MM.1S (cell line): ENCODE measurements around the gene G0S2.

Experiments used
- DNase-seq: peaks from one replicate; pipeline ENCODE4 v3.0.0-alpha.2; 2015
- H2AFZ ChIP-seq: fragments of 300-600 bp; sonication (generic); 2 replicates; pipeline ENCODE4 v1.6.0; 2016; ENCODE audit warnings: antibody characterized with exemption, low read length
- H3F3A ChIP-seq: fragments of 300-600 bp; sonication (generic); 2 replicates; pipeline ENCODE4 v1.6.1; 2016; ENCODE audit warnings: mild to moderate bottlenecking, antibody characterized with exemption, low read length, moderate library complexity, mixed read lengths; ENCODE audit not compliant: insufficient read depth
- H3K27ac ChIP-seq: fragments of 300-600 bp; sonication (generic); 2 replicates; pipeline ENCODE4 v1.5.1; 2016; ENCODE audit warnings: mild to moderate bottlenecking, low read length
- H3K27me3 ChIP-seq: fragments of 300-600 bp; sonication (generic); replicated peaks from 2 replicates; pipeline ENCODE4 v1.6.0; 2016; ENCODE audit warnings: low read length; ENCODE audit not compliant: insufficient read depth
- H3K36me3 ChIP-seq: fragments of 300-600 bp; sonication (generic); replicated peaks from 2 replicates; pipeline ENCODE4 v1.6.1; 2016; ENCODE audit warnings: mild to moderate bottlenecking, low read length, mixed read lengths; ENCODE audit not compliant: insufficient read depth
- H3K4me1 ChIP-seq: fragments of 300-600 bp; sonication (generic); 2 replicates; pipeline ENCODE4 v1.6.1; 2016; ENCODE audit warnings: low read length, mixed read lengths
- H3K4me2 ChIP-seq: fragments of 300-600 bp; sonication (generic); 2 replicates; pipeline ENCODE4 v1.6.0; 2016; ENCODE audit warnings: low read depth, low read length
- H3K4me3 ChIP-seq: fragments of 300-600 bp; sonication (generic); 2 replicates; pipeline ENCODE4 v1.5.1; 2016; ENCODE audit warnings: low read length, mixed read lengths
- H3K79me2 ChIP-seq: fragments of 300-600 bp; sonication (generic); 2 replicates; pipeline ENCODE4 v1.6.1; 2016; ENCODE audit warnings: mixed run types, low read length, mixed read lengths
- H3K9ac ChIP-seq: fragments of 300-600 bp; sonication (generic); 2 replicates; pipeline ENCODE4 v1.6.1; 2016; ENCODE audit warnings: low read length, mixed read lengths
- H3K9me2 ChIP-seq: fragments of 300-600 bp; sonication (generic); replicated peaks from 2 replicates; pipeline ENCODE4 v1.6.1; 2016; ENCODE audit warnings: mild to moderate bottlenecking, low read length, mixed read lengths; ENCODE audit not compliant: insufficient read depth
- H3K9me3 ChIP-seq: fragments of 300-600 bp; sonication (generic); replicated peaks from 2 replicates; pipeline ENCODE4 v1.6.1; 2016; ENCODE audit warnings: mild to moderate bottlenecking, low read length, mixed read lengths; ENCODE audit not compliant: insufficient read depth
- H4K20me1 ChIP-seq: fragments of 300-600 bp; sonication (generic); 2 replicates; pipeline ENCODE4 v1.6.1; 2016; ENCODE audit warnings: mild to moderate bottlenecking, low read length, moderate library complexity, mixed read lengths; ENCODE audit not compliant: insufficient read depth
- CTCF ChIP-seq: fragments of 300-600 bp; sonication (generic); IDR thresholded peaks from 2 replicates; pipeline ENCODE4 v1.5.1; 2016; ENCODE audit warnings: antibody characterized with exemption, low read length, mixed read lengths
- EZH2 ChIP-seq: fragments of 300-600 bp; sonication (generic); optimal IDR thresholded peaks from 2 replicates; pipeline ENCODE3; 2017; ENCODE audit warnings: low read depth, mild to moderate bottlenecking, antibody characterized with exemption, low read length, mixed read lengths
- EZH2phosphoT487 ChIP-seq: fragments of 300-600 bp; sonication (generic); IDR thresholded peaks from 2 replicates; pipeline ENCODE4 v1.6.1; 2018; ENCODE audit warnings: antibody characterized with exemption, low read length

The G0S2 gene

GRCh38 chr1:209702832-209703231 lies 27.6 kb downstream of the G0S2 start:
- H3K4me2 ChIP-seq, result no peak overlapping the region
- no peaks in the 10 kb centered on the region for H3K27me3 ChIP-seq
- H3K9me3 ChIP-seq, result no peaks in the 10 kb centered on the region
- no peak overlapping the region for H3K4me3 ChIP-seq
- H4K20me1 ChIP-seq, result no peaks in the 10 kb centered on the region
- no peak overlapping the region for H3K9ac ChIP-seq
- no peaks in the 10 kb centered on the region for H3F3A ChIP-seq
- no peak overlapping the region for H2AFZ ChIP-seq
- no peaks in the 10 kb centered on the region for H3K9me2 ChIP-seq
- H3K36me3 ChIP-seq, result no peaks in the 10 kb centered on the region
- H3K4me1 ChIP-seq, result peaks cover 14% of the 10 kb centered on the region; the same call in 1 of the 2 replicates
- no peak for TF ChIP-seq CTCF
- TF ChIP-seq EZH2, result no peak
- no peak for TF ChIP-seq EZH2phosphoT487
- DNase-seq, result no peak
- H3K27ac ChIP-seq, result no peak overlapping the region
- no peaks in the 10 kb centered on the region for H3K79me2 ChIP-seq

- no peaks in the 10 kb centered on the region for H3K9me3 ChIP-seq
- no peaks in the 10 kb centered on the region for H3K9me2 ChIP-seq
- no peaks in the 10 kb centered on the region for H3F3A ChIP-seq
- no peak overlapping the region for H3K9ac ChIP-seq
- no peak overlapping the region for H3K27ac ChIP-seq
- TF ChIP-seq EZH2phosphoT487 (no peak), CTCF (no peak), EZH2 (no peak)
- no peak for DNase-seq
- H3K4me3 ChIP-seq, result no peak overlapping the region
- H4K20me1 ChIP-seq, result no peaks in the 10 kb centered on the region
- no peaks in the 10 kb centered on the region for H3K79me2 ChIP-seq
- H3K4me2 ChIP-seq, result no peak overlapping the region
- H2AFZ ChIP-seq, result no peak overlapping the region
- H3K36me3 ChIP-seq, result no peaks in the 10 kb centered on the region
- H3K4me1 ChIP-seq, result peaks cover 14% of the 10 kb centered on the region; the same call in 1 of the 2 replicates
- no peaks in the 10 kb centered on the region for H3K27me3 ChIP-seq
Measured at GRCh38 chr1:209703834-209704504, 28.8 kb downstream of the G0S2 start.

- H3K27me3 ChIP-seq, result no peaks in the 10 kb centered on the region
- no peak within 1 kb of the TSS for H3K9ac ChIP-seq
- no peaks in the 10 kb centered on the region for H3K9me2 ChIP-seq
- H3K4me1 ChIP-seq, result peaks cover 14% of the 10 kb centered on the region; the same call in 1 of the 2 replicates
- no peaks in the 10 kb centered on the region for H3K36me3 ChIP-seq
- no peak within 1 kb of the TSS for H2AFZ ChIP-seq
- H4K20me1 ChIP-seq, result no peaks in the 10 kb centered on the region
- no peaks in the 10 kb centered on the region for H3K79me2 ChIP-seq
- no peak within 1 kb of the TSS for H3K4me3 ChIP-seq
- TF ChIP-seq EZH2 (no peak), CTCF (no peak), EZH2phosphoT487 (no peak)
- no peaks in the 10 kb centered on the region for H3K9me3 ChIP-seq
- no peaks in the 10 kb centered on the region for H3F3A ChIP-seq
- H3K4me2 ChIP-seq, result no peak within 1 kb of the TSS
- H3K27ac ChIP-seq, result no peak within 1 kb of the TSS
- DNase-seq, result no peak
Measured at GRCh38 chr1:209704584-209704983, 29.4 kb downstream of the G0S2 start, which contains the start of gene HSD11B1. Gene HSD11B1 (plus strand): TSS chr1:209704846. CDS start chr1:209704943, 97 bp downstream.
